Mesodermal cell (in vitro differentiated cells): Measurements from ENCODE around the gene SEL1L.
"Not testable (repeated sequence)": the region's sequence is repeated elsewhere in the genome, so short reads cannot be mapped to it uniquely, and the experiment has no call there.

ENCODE experiments used
- H3K27ac ChIP-seq: 2 replicates; pipeline ENCODE4 v1.7.0; 2013; ENCODE audit warnings: mild to moderate bottlenecking, low read depth, low read length, moderate library complexity; ENCODE audit not compliant: severe bottlenecking
- H3K36me3 ChIP-seq: 2 replicates; pipeline ENCODE4 v1.7.1; 2013; ENCODE audit warnings: mild to moderate bottlenecking, low read length, moderate library complexity; ENCODE audit not compliant: control insufficient read depth, insufficient read depth
- H3K4me1 ChIP-seq: one replicate; pipeline ENCODE4 v1.7.1; 2013; ENCODE audit warnings: mild to moderate bottlenecking, low read length; ENCODE audit not compliant: insufficient read depth, control insufficient read depth, poor library complexity, severe bottlenecking
- H3K4me3 ChIP-seq: 2 replicates; pipeline ENCODE4 v1.7.0; 2013; ENCODE audit warnings: low read length, control low read depth, mild to moderate bottlenecking; ENCODE audit not compliant: insufficient read depth, poor library complexity, severe bottlenecking; ENCODE audit errors: extremely low read depth
- H3K9me3 ChIP-seq: 2 replicates; pipeline ENCODE4 v1.7.1; 2013; ENCODE audit warnings: mild to moderate bottlenecking, low read length, moderate library complexity; ENCODE audit not compliant: control insufficient read depth
- WGBS, 2 experiments: methylation state at CpG; one replicate each; pipeline ENCODE4 v1.1.5; 2013; ENCODE audit warnings: missing lambda C conversion rate in 2 of 2; ENCODE audit not compliant: insufficient coverage in 2 of 2; 5-methylcytosine and 5-hydroxymethylcytosine counted together

Gene SEL1L

DNA sequence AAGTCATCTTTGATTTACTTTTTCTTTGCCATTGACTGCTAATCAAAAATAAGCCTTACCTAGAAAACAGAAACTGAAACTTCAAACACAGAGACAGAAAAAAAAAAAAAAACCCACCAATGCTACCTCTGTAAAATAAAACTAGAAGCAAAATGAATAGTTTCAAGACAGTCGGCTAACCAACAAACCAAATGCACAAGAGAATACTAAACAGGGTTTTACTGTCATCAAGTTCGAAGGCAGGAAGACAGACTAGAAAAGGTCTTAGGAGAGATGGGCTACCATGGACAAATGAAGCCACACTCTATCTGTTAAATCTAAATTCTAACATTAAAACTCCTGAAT, 59.5 kb downstream of the SEL1L start:
- WGBS, 2 experiments = no CpG with 5 or more reads among the region's 2 CpGs
- Histone ChIP-seq H3K36me3 (peaks cover 47% of the 10 kb centered on the region), H3K4me1 (no peaks in the 10 kb centered on the region), H3K4me3 (no peak overlapping the region), H3K9me3 (no peaks in the 10 kb centered on the region), H3K27ac (no peak overlapping the region)

DNA sequence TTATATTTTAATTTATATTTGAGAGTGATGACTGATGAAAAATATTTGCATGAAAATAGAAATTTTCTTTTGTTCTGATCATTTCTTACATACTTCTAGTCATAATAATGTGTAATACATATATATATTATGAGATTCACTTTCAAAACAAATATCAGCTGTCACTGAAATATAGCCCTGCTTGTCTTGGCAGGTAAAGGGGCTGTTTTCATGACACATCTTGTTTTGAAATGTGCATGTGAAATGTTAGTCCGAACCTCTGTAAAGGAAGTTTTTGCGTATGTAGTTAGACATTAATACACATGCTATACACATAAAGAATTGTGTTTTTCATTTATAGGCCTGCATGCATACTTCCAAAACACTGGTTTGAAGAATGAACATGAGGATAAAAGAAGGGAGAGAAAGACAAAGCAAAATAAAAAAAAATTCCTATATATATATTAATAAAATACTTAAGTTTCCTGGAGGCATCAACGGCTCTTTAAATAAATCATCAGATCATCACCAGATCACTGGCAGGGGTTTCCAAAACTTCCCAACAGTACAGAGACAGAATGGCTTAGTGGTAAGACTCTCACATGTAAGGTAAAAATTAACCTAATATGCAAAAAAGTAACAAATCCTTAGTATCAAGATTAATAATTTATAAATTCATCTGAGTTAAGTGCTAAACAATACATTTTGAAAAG, 60.1 kb downstream of the SEL1L start:
- Histone ChIP-seq H3K27ac (no peak overlapping the region), H3K4me1 (no peaks in the 10 kb centered on the region), H3K9me3 (no peaks in the 10 kb centered on the region), H3K36me3 (peaks cover 43% of the 10 kb centered on the region), H3K4me3 (no peak overlapping the region)
- no CpG with 5 or more reads among the region's 3 CpGs for WGBS, 2 experiments

- 75 to 100% methylated on average over 1 of the region's 3 CpGs for WGBS, 2 experiments
- H3K4me1 ChIP-seq = no peaks in the 10 kb centered on the region
- H3K4me3 ChIP-seq = no peak overlapping the region
- no peak overlapping the region for H3K27ac ChIP-seq
- peaks cover 33% of the 10 kb centered on the region for H3K36me3 ChIP-seq
- no peaks in the 10 kb centered on the region for H3K9me3 ChIP-seq
Measured at GRCh38 chr14:81472096-81472800, 61.4 kb downstream of the SEL1L start.

GRCh38 chr14:81471062-81471461, 62.6 kb downstream of the SEL1L start:
- 62 to 100% methylated on average over 1 to 3 of the region's 7 CpGs for WGBS, 2 experiments
- H3K4me1 ChIP-seq = no peaks in the 10 kb centered on the region
- H3K4me3 ChIP-seq = no peak overlapping the region
- H3K36me3 ChIP-seq = peaks cover 21% of the 10 kb centered on the region
- no peaks in the 10 kb centered on the region for H3K9me3 ChIP-seq
- no peak overlapping the region for H3K27ac ChIP-seq

DNA sequence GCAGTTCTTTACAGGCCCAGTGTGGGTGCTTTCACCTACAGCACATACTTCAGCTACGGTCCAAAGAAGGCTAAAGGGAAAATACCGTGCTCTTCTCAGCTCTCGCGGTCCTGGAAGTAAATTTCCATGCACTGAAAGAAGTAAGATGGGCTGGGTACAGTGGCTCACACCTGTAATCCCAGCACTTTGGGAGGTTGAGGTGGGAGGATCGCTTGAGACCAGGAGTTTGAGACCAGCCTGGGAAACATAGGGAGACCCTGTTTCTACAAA, 63.2 kb downstream of the SEL1L start:
- not testable (repeated sequence) for H3K9me3 ChIP-seq, H3K4me1 ChIP-seq, H3K4me3 ChIP-seq, H3K27ac ChIP-seq
- H3K36me3 ChIP-seq = peaks cover 16% of the 10 kb centered on the region
- 94 to 100% methylated on average over 3 of the region's 5 CpGs for WGBS, 2 experiments

- WGBS, 2 experiments = 100% methylated on average over 4 of the region's 5 CpGs; no CpG with 5 or more reads in 1 of the 2 experiments
- Histone ChIP-seq H3K9me3 (no peaks in the 10 kb centered on the region), H3K4me1 (no peaks in the 10 kb centered on the region), H3K27ac (no peak overlapping the region), H3K36me3 (no peaks in the 10 kb centered on the region), H3K4me3 (no peak overlapping the region)
Measured at GRCh38 chr14:81466854-81467253, 66.8 kb downstream of the SEL1L start.

DNA sequence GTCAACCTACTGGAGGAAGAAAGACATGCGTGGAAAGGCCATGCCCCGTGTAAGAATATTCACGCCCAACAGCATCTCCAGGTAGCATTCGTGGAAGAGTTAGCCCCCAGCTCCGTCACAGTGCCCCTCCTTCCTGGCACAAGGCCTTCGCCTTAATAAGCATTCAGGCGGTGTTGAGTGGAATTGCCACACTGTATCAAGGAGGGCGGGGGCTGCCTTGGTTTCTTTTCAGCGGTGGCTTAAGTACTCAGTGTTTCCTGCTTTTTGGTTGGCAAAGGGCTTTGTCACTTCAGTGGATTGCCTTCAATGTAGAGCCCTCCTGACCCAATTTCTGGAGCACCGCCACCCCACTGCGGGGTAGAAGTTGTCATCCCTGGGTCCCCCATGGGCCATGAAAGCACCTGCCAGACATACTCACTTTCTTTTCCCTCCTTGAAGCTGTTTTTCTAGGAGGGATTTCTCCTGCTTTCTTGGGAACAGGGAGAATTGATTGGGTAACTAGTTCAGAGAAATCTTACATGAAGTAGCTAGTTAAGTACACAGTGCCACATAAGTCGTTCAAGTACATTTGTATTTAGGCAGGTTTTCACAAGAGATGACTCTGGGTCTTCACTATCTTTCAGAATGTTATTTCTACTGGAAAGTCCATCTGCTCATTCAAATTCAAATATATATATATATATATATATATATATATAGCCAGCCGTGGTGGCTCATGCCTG, 68.0 kb downstream of the SEL1L start:
- Histone ChIP-seq H3K4me1 (no peaks in the 10 kb centered on the region), H3K9me3 (no peaks in the 10 kb centered on the region), H3K4me3 (no peak overlapping the region), H3K36me3 (no peaks in the 10 kb centered on the region), H3K27ac (no peak overlapping the region)
- WGBS, 2 experiments = 96 to 97% methylated on average over 9 to 10 of the region's 13 CpGs

- H3K36me3 ChIP-seq, H3K9me3 ChIP-seq, H3K4me1 ChIP-seq, H3K27ac ChIP-seq: not testable (repeated sequence)
- H3K4me3 ChIP-seq = peak overlapping the region; percentile 14
- 75 to 90% methylated on average over 4 to 5 of the region's 11 CpGs for WGBS, 2 experiments
Measured at GRCh38 chr14:81465003-81465392, 68.7 kb downstream of the SEL1L start.

DNA sequence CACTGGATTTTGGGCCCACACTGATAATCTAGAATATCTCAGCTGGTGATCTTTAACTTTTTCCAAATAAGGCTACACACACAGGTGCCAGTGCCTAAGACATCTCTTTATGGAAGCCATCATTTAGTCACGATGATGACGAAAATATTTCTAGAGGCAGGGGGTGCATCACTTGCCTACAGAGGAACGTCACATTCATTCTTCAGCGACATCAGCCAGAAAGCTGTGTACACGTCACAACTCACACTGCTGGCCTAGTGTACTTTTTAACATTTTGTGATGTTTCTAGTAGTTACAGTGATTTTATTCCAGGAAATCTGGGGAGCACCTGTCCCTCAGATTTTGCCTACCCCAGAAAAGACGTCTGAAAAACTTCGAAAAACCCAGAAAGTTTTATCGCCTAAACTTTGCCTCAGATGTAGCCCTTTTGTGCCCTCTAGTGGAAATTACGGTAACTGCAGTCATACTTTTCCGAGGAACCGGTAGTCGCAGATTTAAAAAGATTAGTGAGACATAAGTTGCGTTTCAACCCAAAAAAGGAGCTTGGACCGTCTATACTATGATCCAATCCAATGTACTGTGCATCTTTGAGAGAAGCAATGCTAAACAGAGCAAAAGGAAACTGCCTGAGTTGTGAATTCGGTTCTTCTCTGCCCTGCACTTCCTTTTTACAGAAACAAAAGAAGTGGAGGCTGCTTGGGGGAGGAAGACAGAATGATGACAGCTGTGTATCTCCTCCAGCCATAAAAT, 69.2 kb downstream of the SEL1L start:
- Histone ChIP-seq H3K4me1 (no peaks in the 10 kb centered on the region), H3K36me3 (no peaks in the 10 kb centered on the region), H3K9me3 (no peaks in the 10 kb centered on the region), H3K27ac (no peak overlapping the region), H3K4me3 (peak overlapping the region; percentile 14)
- 29 to 32% methylated on average over 13 to 14 of the region's 15 CpGs for WGBS, 2 experiments

GRCh38 chr14:81462356-81462755, 71.3 kb downstream of the SEL1L start:
- 92 to 99% methylated on average over 15 to 29 of the region's 30 CpGs for WGBS, 2 experiments

More at GRCh38 chr14:81462356-81462755, 71.3 kb downstream of the SEL1L start:
- not testable (repeated sequence) for H3K36me3 ChIP-seq, H3K27ac ChIP-seq, H3K4me1 ChIP-seq, H3K9me3 ChIP-seq, H3K4me3 ChIP-seq
